HEK293 (cell line): ENCODE measurements around the gene KCNK4.

ENCODE experiments used
- BCL11A ChIP-seq: fragments of 450-650 bp; formaldehyde crosslinking; IDR thresholded peaks from 2 replicates; pipeline ENCODE4 v1.5.1; 2016; ENCODE audit warnings: low read depth, missing biosample characterization, missing genetic modification characterization
- GLIS2 ChIP-seq: fragments of 450-650 bp; formaldehyde crosslinking; IDR thresholded peaks from 2 replicates; pipeline ENCODE4 v1.5.1; 2016; ENCODE audit warnings: missing biosample characterization, missing genetic modification characterization
- KLF1 ChIP-seq: fragments of 450-650 bp; formaldehyde crosslinking; IDR thresholded peaks from 2 replicates; pipeline ENCODE4 v1.5.1; 2016; ENCODE audit warnings: missing biosample characterization, missing genetic modification characterization
- KLF10 ChIP-seq: fragments of 450-650 bp; IDR thresholded peaks from 2 replicates; pipeline ENCODE4 v1.5.1; 2018; ENCODE audit warnings: missing biosample characterization, mild to moderate bottlenecking, missing genetic modification characterization
- SETDB1 ChIP-seq: IDR thresholded peaks from one replicate; pipeline ENCODE4 v1.6.1; 2017; ENCODE audit warnings: mild to moderate bottlenecking, low read length, moderate library complexity, mixed read lengths; ENCODE audit not compliant: insufficient read length
- WT1 ChIP-seq: fragments of 450-650 bp; formaldehyde crosslinking; IDR thresholded peaks from 2 replicates; pipeline ENCODE4 v1.5.1; 2016; ENCODE audit warnings: missing biosample characterization, missing genetic modification characterization
- ZBTB48 ChIP-seq: fragments of 450-650 bp; formaldehyde crosslinking; IDR thresholded peaks from 2 replicates; pipeline ENCODE4 v1.5.1; 2016; ENCODE audit warnings: missing biosample characterization, missing genetic modification characterization
- ZEB2 ChIP-seq: fragments of 450-650 bp; formaldehyde crosslinking; IDR thresholded peaks from 2 replicates; pipeline ENCODE4 v1.5.1; 2016; ENCODE audit warnings: missing biosample characterization, missing genetic modification characterization
- ZFP37 ChIP-seq: fragments of 450-650 bp; formaldehyde crosslinking; IDR thresholded peaks from 2 replicates; pipeline ENCODE4 v1.5.1; 2016; ENCODE audit warnings: missing biosample characterization, missing genetic modification characterization
- ZIC2 ChIP-seq: fragments of 450-650 bp; formaldehyde crosslinking; IDR thresholded peaks from 2 replicates; pipeline ENCODE4 v1.5.1; 2016; ENCODE audit warnings: missing biosample characterization, missing genetic modification characterization
- ZNF174 ChIP-seq: fragments of 450-650 bp; formaldehyde crosslinking; IDR thresholded peaks from 2 replicates; pipeline ENCODE4 v1.5.0; 2017; ENCODE audit warnings: missing biosample characterization, mild to moderate bottlenecking, missing genetic modification characterization
- ZNF335 ChIP-seq: fragments of 450-650 bp; formaldehyde crosslinking; conservative IDR thresholded peaks from 2 replicates; pipeline ENCODE4 v1.5.1; 2016; ENCODE audit warnings: missing biosample characterization, missing genetic modification characterization
- ZNF404 ChIP-seq: fragments of 450-650 bp; formaldehyde crosslinking; IDR thresholded peaks from 2 replicates; pipeline ENCODE4 v1.5.1; 2017; ENCODE audit warnings: missing biosample characterization, missing genetic modification characterization
- ZNF560 ChIP-seq: fragments of 450-650 bp; formaldehyde crosslinking; IDR thresholded peaks from 2 replicates; pipeline ENCODE4 v1.5.1; 2017; ENCODE audit warnings: missing biosample characterization, missing genetic modification characterization, borderline replicate concordance
- ZNF600 ChIP-seq: fragments of 450-650 bp; formaldehyde crosslinking; IDR thresholded peaks from 2 replicates; pipeline ENCODE4 v1.5.1; 2016; ENCODE audit warnings: missing biosample characterization, missing genetic modification characterization
- ZNF624 ChIP-seq: fragments of 450-650 bp; formaldehyde crosslinking; IDR thresholded peaks from 2 replicates; pipeline ENCODE4 v1.5.1; 2017; ENCODE audit warnings: missing biosample characterization, missing genetic modification characterization
- ZNF660 ChIP-seq: fragments of 450-650 bp; IDR thresholded peaks from 2 replicates; pipeline ENCODE4 v1.5.1; 2018; ENCODE audit warnings: missing biosample characterization, mild to moderate bottlenecking, missing genetic modification characterization
- ZNF677 ChIP-seq: fragments of 450-650 bp; IDR thresholded peaks from 2 replicates; pipeline ENCODE4 v1.5.0; 2018; ENCODE audit warnings: missing biosample characterization, mild to moderate bottlenecking, missing genetic modification characterization, moderate library complexity
- ZNF76 ChIP-seq: fragments of 450-650 bp; formaldehyde crosslinking; IDR thresholded peaks from 2 replicates; pipeline ENCODE4; 2016; ENCODE audit warnings: low read depth, missing biosample characterization, missing genetic modification characterization, borderline replicate concordance
- ZNF777 ChIP-seq: fragments of 450-650 bp; formaldehyde crosslinking; IDR thresholded peaks from 2 replicates; pipeline ENCODE4 v1.5.1; 2017; ENCODE audit warnings: missing biosample characterization, missing genetic modification characterization, borderline replicate concordance
- ZSCAN30 ChIP-seq: fragments of 450-650 bp; IDR thresholded peaks from 2 replicates; pipeline ENCODE4 v1.5.1; 2018; ENCODE audit warnings: missing biosample characterization, mild to moderate bottlenecking, missing genetic modification characterization, moderate library complexity
- TF ChIP-seq, protein P1 (sequence below): fragments of 450-650 bp; formaldehyde crosslinking; IDR thresholded peaks from 2 replicates; pipeline ENCODE4 v1.5.1; 2016; ENCODE audit warnings: missing biosample characterization, missing genetic modification characterization
- TF ChIP-seq, protein P2 (sequence below): fragments of 450-650 bp; formaldehyde crosslinking; IDR thresholded peaks from 2 replicates; pipeline ENCODE4 v1.5.1; 2016; ENCODE audit warnings: missing biosample characterization, missing genetic modification characterization
- TF ChIP-seq, protein P3 (sequence below): fragments of 450-650 bp; formaldehyde crosslinking; IDR thresholded peaks from 2 replicates; pipeline ENCODE4 v1.5.1; 2016; ENCODE audit warnings: missing biosample characterization, missing genetic modification characterization
- TF ChIP-seq, protein P4 (sequence below): fragments of 450-650 bp; IDR thresholded peaks from 2 replicates; pipeline ENCODE4 v1.5.1; 2018; ENCODE audit warnings: missing biosample characterization, mild to moderate bottlenecking, missing genetic modification characterization
- TF ChIP-seq, protein P5 (sequence below): fragments of 450-650 bp; formaldehyde crosslinking; IDR thresholded peaks from 2 replicates; pipeline ENCODE4 v1.5.1; 2016; ENCODE audit warnings: missing biosample characterization, missing genetic modification characterization
- TF ChIP-seq, protein P6 (sequence below): fragments of 450-650 bp; formaldehyde crosslinking; IDR thresholded peaks from 2 replicates; pipeline ENCODE4 v1.5.1; 2016; ENCODE audit warnings: missing biosample characterization, missing genetic modification characterization

Gene KCNK4

DNA sequence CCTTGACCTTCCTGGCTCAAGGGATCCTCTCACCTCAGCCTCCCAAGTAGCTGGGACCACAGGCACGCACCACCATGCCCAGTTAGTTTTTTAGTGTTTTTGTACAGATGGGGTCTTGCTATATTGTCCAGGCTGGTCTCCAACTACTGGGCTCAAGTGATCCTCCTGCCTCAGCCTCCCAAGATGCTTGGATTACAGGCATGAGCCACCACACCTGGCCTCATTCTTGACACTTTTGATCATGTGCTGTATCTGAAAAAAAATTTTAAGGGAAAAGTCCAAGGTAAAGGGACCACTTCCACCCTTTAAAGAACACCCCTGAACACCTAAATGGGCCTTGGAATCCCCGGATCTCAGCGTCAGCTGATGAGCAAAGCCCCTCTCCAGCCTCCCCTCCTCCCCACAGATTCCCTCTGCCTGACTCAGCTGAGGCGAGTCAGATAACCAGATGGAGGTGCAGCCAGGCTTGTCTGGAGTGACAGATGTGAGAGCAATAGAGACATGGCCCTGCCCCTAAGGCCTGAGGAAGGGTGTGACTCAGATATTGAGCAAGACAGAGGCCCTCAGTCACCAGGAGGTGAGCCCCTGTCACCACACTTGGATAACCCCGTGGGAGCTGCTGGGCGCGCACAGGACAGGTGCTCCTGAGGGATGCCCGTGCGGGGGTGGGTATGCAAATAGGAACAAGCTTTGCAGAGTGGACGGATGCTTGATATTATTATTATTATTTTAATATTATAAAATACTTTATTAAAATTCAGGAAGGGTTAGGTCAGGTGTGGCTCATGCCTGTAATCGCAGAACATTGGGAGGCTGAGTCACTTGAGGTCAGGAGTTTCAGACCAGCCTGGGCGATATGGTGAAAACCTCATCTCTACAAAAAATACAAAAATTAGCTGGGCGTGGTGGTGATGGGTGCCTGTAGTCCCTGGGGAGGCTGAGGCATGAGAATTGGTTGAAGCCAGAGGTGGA lies 43.9 kb downstream of the KCNK4 start (continued):
- TF ChIP-seq, protein P1, sequence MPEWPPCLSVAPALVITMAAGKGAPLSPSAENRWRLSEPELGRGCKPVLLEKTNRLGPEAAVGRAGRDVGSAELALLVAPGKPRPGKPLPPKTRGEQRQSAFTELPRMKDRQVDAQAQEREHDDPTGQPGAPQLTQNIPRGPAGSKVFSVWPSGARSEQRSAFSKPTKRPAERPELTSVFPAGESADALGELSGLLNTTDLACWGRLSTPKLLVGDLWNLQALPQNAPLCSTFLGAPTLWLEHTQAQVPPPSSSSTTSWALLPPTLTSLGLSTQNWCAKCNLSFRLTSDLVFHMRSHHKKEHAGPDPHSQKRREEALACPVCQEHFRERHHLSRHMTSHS = no peak
- TF ChIP-seq SETDB1 (no peak), ZNF660 (tag by site-specific recombination) (peak; percentile 36; the same call in 1 of the 2 replicates), KLF1 (peak; percentile 44), WT1 (tag by site-specific recombination) (0 out of 2 replicates have a peak, but pooled peaks have one; percentile 23), ZEB2 (tag by site-specific recombination) (0 out of 2 replicates have a peak, but pooled peaks have one; percentile 21), ZNF600 (tag by site-specific recombination) (0 out of 2 replicates have a peak, but pooled peaks have one; percentile 18), ZNF174 (tag by site-specific recombination) (no peak), ZFP37 (no peak), KLF10 (tag by site-specific recombination) (peak; percentile 87), ZNF76 (tag by site-specific recombination) (no peak), ZIC2 (tag by site-specific recombination) (peak; percentile 43; the same call in 1 of the 2 replicates), GLIS2 (tag by site-specific recombination) (peak; percentile 72), ZNF560 (no peak), ZNF404 (tag by site-specific recombination) (no peak), ZNF335 (tag by site-specific recombination) (peak; percentile 61), ZSCAN30 (tag by site-specific recombination) (no peak), BCL11A (tag by site-specific recombination) (no peak), ZNF777 (tag by site-specific recombination) (no peak), ZBTB48 (no peak), ZNF677 (tag by site-specific recombination) (no peak), ZNF624 (tag by site-specific recombination) (no peak)
- TF ChIP-seq, protein P2, sequence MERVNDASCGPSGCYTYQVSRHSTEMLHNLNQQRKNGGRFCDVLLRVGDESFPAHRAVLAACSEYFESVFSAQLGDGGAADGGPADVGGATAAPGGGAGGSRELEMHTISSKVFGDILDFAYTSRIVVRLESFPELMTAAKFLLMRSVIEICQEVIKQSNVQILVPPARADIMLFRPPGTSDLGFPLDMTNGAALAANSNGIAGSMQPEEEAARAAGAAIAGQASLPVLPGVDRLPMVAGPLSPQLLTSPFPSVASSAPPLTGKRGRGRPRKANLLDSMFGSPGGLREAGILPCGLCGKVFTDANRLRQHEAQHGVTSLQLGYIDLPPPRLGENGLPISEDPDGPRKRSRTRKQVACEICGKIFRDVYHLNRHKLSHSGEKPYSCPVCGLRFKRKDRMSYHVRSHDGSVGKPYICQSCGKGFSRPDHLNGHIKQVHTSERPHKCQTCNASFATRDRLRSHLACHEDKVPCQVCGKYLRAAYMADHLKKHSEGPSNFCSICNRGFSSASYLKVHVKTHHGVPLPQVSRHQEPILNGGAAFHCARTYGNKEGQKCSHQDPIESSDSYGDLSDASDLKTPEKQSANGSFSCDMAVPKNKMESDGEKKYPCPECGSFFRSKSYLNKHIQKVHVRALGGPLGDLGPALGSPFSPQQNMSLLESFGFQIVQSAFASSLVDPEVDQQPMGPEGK (tag by site-specific recombination) = peak; percentile 62; the same call in 1 of the 2 replicates
- TF ChIP-seq, protein P3, sequence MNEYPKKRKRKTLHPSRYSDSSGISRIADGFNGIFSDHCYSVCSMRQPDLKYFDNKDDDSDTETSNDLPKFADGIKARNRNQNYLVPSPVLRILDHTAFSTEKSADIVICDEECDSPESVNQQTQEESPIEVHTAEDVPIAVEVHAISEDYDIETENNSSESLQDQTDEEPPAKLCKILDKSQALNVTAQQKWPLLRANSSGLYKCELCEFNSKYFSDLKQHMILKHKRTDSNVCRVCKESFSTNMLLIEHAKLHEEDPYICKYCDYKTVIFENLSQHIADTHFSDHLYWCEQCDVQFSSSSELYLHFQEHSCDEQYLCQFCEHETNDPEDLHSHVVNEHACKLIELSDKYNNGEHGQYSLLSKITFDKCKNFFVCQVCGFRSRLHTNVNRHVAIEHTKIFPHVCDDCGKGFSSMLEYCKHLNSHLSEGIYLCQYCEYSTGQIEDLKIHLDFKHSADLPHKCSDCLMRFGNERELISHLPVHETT (tag by site-specific recombination) = no peak
- TF ChIP-seq, protein P4, sequence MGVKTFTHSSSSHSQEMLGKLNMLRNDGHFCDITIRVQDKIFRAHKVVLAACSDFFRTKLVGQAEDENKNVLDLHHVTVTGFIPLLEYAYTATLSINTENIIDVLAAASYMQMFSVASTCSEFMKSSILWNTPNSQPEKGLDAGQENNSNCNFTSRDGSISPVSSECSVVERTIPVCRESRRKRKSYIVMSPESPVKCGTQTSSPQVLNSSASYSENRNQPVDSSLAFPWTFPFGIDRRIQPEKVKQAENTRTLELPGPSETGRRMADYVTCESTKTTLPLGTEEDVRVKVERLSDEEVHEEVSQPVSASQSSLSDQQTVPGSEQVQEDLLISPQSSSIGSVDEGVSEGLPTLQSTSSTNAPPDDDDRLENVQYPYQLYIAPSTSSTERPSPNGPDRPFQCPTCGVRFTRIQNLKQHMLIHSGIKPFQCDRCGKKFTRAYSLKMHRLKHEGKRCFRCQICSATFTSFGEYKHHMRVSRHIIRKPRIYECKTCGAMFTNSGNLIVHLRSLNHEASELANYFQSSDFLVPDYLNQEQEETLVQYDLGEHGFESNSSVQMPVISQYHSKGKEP (tag by site-specific recombination) = no peak
- TF ChIP-seq, protein P5, sequence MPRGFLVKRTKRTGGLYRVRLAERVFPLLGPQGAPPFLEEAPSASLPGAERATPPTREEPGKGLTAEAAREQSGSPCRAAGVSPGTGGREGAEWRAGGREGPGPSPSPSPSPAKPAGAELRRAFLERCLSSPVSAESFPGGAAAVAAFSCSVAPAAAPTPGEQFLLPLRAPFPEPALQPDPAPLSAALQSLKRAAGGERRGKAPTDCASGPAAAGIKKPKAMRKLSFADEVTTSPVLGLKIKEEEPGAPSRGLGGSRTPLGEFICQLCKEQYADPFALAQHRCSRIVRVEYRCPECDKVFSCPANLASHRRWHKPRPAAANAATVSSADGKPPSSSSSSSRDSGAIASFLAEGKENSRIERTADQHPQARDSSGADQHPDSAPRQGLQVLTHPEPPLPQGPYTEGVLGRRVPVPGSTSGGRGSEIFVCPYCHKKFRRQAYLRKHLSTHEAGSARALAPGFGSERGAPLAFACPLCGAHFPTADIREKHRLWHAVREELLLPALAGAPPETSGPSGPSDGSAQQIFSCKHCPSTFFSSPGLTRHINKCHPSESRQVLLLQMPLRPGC (tag by site-specific recombination) = no peak
- TF ChIP-seq, protein P6, sequence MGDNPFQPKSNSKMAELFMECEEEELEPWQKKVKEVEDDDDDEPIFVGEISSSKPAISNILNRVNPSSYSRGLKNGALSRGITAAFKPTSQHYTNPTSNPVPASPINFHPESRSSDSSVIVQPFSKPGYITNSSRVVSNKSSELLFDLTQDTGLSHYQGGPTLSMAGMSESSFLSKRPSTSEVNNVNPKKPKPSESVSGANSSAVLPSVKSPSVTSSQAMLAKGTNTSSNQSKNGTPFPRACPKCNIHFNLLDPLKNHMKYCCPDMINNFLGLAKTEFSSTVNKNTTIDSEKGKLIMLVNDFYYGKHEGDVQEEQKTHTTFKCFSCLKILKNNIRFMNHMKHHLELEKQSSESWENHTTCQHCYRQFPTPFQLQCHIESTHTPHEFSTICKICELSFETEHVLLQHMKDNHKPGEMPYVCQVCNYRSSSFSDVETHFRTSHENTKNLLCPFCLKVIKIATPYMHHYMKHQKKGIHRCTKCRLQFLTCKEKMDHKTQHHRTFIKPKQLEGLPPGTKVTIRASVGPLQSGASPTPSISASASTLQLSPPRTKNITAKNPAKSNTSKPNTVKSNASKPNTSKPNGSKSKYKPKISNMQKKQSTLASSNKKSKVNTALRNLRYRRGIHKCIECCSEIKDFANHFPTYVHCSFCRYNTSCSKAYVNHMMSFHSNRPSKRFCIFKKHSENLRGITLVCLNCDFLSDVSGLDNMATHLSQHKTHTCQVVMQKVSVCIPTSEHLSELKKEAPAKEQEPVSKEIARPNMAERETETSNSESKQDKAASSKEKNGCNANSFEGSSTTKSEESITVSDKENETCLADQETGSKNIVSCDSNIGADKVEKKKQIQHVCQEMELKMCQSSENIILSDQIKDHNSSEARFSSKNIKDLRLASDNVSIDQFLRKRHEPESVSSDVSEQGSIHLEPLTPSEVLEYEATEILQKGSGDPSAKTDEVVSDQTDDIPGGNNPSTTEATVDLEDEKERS = no peak
